ENCODE data around the gene KCTD1.
"Not testable (repeated sequence)": the region's sequence is repeated elsewhere in the genome, so short reads cannot be mapped to it uniquely, and the experiment has no call there.

The KCTD1 gene

GRCh38 chr18:26455639-26456038, 92.7 kb downstream of the KCTD1 start:
- no peak for DNase-seq

- no peak for DNase-seq
Observed at GRCh38 chr18:26454616-26455015, 93.7 kb downstream of the KCTD1 start.

- DNase-seq: no peak
Observed at GRCh38 chr18:26454192-26454591, 94.2 kb downstream of the KCTD1 start.

DNA sequence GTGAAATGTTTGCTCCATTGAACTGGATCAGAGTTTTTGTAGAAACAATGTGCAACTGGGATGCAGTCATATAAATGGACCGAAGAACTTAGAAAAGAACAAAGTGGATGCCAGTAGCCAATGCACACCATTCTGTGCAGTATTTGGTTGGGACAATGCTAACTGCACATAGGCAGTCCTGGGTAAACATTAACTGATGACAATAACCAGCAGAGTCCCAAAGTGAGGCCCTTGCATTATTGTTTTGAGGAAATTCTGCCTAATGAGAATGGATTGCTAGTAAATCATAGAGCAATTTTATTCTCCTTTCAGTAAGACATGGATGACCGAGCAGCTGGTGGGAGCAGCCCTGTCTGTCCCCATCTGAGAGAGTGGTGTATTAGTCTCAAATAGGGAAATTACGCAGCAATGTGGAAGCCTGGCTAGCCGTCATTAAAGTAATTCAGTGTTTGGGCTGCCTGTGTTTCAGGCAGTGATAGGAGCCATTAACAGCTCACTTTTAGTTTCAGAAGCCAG, 94.9 kb downstream of the KCTD1 start:
- DNase-seq: no peak

DNA sequence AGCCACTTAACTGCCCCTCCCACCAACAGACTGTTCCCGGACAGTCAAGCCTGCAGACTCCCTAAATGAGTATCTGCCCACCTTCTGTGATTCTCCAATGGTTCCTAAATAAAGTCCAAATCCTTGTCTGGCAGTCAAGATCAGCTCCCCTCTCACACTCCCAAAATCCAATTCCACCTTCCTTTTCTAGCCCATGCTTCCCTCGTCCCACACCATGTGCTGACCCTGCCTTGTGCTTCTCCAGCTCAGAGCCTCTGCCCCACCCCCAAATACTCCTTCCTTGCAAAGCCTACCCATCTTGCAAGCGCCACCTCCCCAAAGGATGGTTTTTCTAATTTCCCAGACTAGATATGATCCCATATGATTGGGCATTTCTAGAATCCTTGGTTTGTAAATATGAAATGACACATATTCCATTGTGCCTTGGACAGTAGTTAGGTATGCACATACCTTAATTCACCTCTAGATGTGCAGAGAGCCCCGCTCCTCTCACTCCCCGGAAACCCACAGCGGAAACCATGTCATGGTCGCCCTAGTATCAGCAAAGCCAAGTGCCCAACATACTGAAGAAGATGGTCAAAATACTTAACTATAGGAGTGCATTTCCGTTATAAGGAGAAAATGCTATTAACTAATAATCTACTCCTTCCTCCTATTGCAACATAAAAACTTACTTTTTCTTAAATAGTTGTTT, 97.2 kb downstream of the KCTD1 start:
- no peak for DNase-seq

GRCh38 chr18:26448714-26449159, 99.6 kb downstream of the KCTD1 start:
- no peak for DNase-seq

GRCh38 chr18:26443853-26444252, 104.5 kb downstream of the KCTD1 start:
- DNase-seq: no peak

DNA sequence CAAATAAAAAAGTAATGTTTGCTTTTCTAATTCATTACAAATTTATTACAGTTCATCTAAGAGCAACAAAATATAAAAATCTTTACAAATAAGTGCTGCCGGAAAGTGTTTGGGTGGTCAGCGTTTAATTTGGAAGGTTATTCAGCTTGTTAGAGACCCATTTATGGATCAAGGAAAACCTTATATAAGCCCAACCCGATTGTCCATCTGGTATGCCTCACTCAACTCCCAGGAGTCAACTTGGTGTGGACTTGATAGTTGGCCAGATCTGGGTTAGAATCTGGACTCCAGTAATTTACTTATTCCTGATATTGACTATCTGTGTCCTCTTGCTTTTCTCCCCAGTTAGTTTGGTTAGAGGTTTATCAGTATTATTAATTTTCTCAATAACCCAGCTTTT, 106.2 kb downstream of the KCTD1 start:
- DNase-seq: no peak

GRCh38 chr18:26440644-26441043, 107.7 kb downstream of the KCTD1 start:
- DNase-seq: no peak

- no peak for DNase-seq
Observed at GRCh38 chr18:26439537-26439936, 108.8 kb downstream of the KCTD1 start.

DNA sequence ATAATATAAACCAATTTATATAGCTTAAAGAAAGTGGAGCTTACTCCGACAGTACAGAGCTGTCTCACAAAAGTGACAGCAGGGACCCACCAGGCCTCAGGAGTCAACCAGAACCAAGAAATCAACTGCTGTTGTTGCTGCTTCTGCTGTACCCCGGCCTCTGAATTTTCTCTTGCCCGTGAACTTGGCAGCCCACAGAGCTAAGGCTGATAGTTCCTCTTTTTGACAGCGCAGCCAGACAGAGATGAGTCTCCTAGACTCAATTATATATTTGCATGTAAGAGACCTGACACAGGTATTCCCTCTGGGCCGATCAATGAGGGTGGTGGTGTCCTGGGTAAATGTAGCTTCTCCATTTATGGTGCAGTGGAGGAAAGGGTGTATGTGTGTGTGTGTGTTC, 109.4 kb downstream of the KCTD1 start:
- DNase-seq: no peak

- not testable (repeated sequence) for DNase-seq
Observed at GRCh38 chr18:26437634-26438033, 110.7 kb downstream of the KCTD1 start.

DNA sequence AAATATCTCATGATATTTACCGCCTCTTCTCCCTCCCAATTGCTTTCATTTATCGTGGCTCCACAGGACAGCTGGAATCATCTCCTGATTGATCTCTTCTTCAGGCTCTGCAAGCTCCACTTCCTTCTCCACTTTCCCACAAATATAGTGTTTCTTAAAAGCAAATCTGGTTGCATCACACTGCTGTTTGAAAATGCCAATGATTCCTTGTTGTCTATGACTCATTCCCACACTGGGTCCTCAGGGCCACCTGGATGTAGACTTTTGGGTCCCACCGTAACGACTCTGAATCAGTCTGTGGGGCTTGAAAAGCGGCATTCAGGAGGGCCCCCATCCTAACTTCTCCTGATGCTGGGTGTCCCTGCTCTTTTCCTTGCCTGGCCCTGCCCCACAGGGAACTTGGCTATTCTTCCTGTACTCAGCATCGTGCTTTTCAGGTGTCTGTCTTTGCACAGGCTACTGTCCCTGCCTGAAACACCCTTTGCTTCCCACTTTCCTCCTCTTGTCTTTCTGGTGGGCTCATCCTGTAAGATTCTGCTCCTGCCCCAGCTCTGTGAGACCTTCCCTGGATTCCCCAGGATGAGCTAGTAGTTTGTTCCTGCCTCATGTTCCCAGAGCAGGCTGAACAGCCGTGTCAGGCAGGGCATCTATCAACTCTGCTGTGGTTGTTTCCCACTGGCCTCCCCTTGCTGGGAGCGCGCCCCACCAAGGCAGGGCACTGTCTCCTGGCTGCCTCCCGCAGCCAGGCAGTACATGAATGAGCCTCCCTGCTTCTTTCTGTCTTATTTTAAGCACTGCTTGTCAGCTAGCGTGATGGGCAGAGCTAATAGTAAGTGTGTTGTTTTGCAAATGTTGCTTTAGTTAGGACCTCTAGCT, 111.9 kb downstream of the KCTD1 start:
- DNase-seq: no peak

DNA sequence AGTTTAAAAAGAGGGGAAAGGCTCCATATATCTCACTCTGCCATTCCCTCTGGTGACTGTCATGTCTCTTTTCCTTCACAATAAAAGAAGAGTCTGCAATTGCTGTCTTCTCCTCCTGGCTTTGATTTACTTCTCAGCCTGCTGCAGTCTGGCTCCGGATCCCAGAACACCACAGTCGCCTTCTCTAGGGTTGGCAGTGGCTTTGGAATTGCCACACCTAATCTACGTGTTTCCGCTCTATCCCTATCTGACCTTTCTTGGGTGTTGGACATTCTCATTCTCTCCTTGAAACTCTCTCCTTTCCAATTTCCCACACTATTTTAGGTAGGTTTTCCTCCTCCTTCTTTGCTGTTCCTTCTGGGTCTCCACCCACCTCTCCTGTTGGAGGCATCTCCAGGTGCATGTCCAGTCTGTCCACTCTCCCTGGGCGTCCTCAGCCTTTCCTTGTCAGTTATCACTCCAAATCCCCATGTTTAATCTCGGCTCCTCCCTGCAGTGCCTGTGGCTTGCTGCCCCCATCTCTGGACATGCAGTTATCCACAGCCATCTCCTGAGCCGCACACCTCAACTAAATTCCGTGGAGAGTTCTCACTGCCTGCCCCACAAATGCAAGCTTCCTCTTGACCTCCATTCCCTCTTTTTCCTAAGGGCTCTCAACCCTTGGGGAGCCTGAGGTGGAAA, 112.8 kb downstream of the KCTD1 start:
- DNase-seq: no peak

DNA sequence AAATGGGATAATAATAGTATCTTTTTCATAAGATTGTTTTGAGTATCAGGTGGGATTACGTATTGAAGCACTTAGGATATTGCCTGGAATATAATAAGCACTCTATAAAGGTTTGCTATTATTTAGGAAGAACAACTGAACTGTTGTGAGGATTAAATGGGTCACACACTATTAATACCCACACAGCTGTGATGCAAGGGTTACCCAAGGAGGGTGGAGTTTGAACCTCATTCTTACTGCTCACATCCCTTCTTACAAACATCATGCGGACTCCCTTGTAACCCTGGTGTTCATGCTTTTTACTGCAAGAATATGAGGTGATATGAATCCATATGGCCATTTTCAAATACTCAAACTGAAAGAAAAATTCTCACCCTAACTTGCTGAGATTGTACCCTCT, 113.5 kb downstream of the KCTD1 start:
- DNase-seq: no peak

- no peak for DNase-seq
Observed at GRCh38 chr18:26432651-26433424, 115.5 kb downstream of the KCTD1 start.

GRCh38 chr18:26429535-26430226, 118.7 kb downstream of the KCTD1 start:
- DNase-seq: no peak

DNA sequence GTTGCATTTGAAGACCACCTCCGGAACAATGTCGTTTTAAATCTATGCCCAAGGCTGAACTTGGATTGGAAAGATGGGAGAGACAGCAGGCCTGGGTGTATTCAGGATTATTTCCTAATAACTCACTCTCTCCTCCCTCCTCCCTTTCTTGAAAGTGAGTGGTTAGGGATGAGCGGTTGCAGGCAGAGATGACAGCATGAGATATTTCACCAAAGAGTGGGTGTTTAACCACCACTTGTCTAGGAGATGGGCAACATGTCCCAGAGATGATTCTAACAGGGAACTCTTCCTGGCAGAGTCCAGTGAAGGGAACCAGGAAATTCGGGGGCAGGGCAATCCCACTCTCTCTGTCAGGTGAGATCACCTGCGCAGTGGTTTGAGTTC, 123.2 kb downstream of the KCTD1 start:
- no peak for DNase-seq

DNA sequence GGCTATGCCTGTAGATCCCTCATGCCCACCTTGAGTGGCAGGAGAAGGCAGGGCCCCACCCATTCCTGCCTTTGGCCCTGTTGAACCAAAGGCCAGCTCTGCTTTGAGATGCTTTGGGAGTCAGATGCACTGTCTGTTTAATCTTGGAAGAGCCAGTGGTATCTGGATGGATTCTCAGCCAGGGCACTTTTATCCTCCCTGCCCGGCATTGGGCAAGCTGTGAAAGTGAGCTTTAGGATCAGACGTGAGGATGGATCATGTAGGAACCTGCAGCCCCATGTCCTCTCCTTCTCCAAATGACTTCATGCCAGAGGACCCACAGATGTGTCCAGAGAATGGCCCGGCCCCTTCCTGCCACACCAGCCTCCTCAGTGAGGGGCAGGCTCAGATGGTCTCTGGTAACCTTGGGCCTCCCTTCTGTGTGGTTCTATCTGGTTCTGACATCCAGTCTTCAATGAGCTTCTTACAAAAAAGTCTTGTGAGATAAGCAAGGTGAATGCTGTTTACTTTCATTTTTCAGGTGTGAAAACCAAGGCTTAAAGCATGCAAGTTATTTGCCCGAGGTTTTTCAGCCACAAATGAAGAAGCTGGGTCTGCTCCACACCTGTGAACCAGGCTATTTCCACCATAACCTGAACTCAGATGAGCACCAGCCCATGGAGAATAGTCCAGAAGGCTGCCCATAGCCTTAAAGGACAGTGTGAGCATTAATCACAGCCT, 123.8 kb downstream of the KCTD1 start:
- DNase-seq: no peak

- no peak for DNase-seq
Observed at GRCh38 chr18:26422472-26423162, 125.7 kb downstream of the KCTD1 start.

DNA sequence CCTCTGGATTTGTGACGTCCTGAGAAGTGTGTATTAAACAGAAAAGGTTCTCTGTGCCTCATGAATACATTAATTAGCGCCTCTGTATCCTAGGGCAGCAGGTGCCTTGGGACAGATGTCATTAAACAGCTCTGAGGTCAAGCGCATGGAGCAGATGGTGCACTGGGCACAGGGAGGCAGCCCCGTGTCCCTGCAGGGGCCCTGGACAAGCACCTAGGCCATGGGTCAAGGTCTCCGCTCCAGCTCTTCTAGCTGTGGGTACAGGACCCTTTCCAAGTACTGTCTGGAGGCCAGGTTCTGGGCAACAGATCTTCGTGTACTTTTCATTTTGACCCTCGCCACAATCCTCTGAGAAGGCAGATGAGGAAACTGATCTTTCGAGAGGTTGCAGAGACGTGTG, 126.4 kb downstream of the KCTD1 start:
- no peak for DNase-seq

Measured in femur (tissue), 1 donor.